ENCODE results near the gene TXNL4A.

The TXNL4A gene

DNA sequence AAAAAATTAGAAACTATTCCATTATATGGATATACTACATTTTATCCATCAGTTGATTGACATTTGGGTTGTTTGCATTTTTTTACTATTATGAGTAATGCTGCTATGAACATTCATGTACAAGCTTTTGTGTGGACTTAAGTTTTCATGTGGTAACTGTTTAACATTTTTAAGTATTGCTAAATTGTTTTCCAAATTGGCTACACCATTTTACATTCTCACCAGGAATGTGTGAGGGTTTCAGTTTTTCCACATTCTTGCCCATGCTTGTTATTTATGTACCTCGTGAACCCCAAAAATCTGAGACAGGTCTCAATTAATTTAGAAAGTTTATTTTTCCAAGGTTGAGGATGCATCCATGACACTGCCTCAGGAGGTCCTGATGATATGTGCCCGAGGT lies 3.1 kb upstream of the TXNL4A start:
- Histone ChIP-seq H3K4me1 (ENCODE audit: control insufficient read depth, insufficient read depth, low read length) (peaks cover 4% of the 10 kb centered on the region; the same call in 1 of the 2 replicates), H3K36me3 (ENCODE audit: control insufficient read depth in 2 of 2, insufficient read depth in 1 of 2, low read length in 2 of 2) (peaks cover 0 to 2% of the 10 kb centered on the region in 2 experiments; a peak in 1 of 3 replicates), H3K27ac (ENCODE audit: extremely low read depth, low read depth, low read length) (no peak overlapping the region), H3K9me3 (ENCODE audit: control insufficient read depth, insufficient read depth, low read depth, low read length) (no peaks in the 10 kb centered on the region), H3K4me3 (ENCODE audit: low read depth, low read length) (no peak overlapping the region)
- TF ChIP-seq GLI2 (tag by site-specific recombination; IDR thresholded peaks at IDR 0.05; ENCODE audit: borderline replicate concordance, low read depth) (no peak), ZNF24 (tag by site-specific recombination; IDR thresholded peaks at IDR 0.05) (no peak), GLIS1 (tag by site-specific recombination; IDR thresholded peaks at IDR 0.05) (no peak), ZNF677 (tag by site-specific recombination; IDR thresholded peaks at IDR 0.05) (no peak)
- ChIA-PET CTCF (no interaction called here), POLR2A (no interaction called here)

GRCh38 chr18:79989195-79989497 lies 783 bp upstream of the TXNL4A start:
- Histone ChIP-seq H3K4me1 (ENCODE audit: control insufficient read depth, insufficient read depth, low read length) (peaks cover 7% of the 10 kb centered on the region), H3K9me3 (ENCODE audit: control insufficient read depth, insufficient read depth, low read depth, low read length) (no peaks in the 10 kb centered on the region), H3K36me3 (ENCODE audit: control insufficient read depth in 2 of 2, insufficient read depth in 1 of 2, low read length in 2 of 2) (peaks cover 20 to 24% of the 10 kb centered on the region in 2 experiments), H3K27ac (ENCODE audit: extremely low read depth, low read depth, low read length) (no peak overlapping the region), H3K4me3 (ENCODE audit: low read depth, low read length) (peak overlapping the region; percentile 82)
- ChIA-PET CTCF (interaction anchor here (0.7 kb wide), 1 partner anchor 50 kb away, joined by 3 read pairs; no protein-coding TSS in a partner anchor), POLR2A (interaction anchor here (0.8 to 2.6 kb wide), 3 partner anchors 32 to 120 kb away, joined by 3 to 10 read pairs (median 6); partner anchors contain the start of genes ADNP2 and RBFA)
- TF ChIP-seq ZNF449 (tag by site-specific recombination; IDR thresholded peaks at IDR 0.05) (no peak), ZNF335 (tag by site-specific recombination; conservative IDR thresholded peaks at IDR 0.05) (peak; percentile 2)

DNA sequence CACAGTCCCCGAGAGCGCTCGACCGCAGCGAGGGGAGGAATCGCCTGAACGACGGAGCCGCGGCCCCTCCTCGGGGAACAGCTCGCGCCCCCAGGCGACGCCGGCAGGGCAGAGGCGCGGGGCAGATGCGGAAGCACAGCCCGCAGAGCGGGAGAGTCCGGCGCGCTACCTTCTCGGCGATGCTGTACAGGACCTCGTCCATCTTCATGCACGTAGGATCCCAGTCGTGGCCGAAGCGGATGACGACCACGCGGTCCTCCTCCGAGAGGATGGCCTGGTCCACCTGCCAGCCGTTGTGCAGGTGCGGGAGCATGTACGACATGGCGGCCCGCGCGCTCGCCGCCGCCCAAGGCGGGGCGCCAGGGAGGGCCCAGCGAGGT lies 302 bp downstream of the TXNL4A start:
- peak overlapping the region; percentile 91 for H3K27ac ChIP-seq (ENCODE audit: extremely low read depth, low read depth, low read length)
- H3K9me3 ChIP-seq (ENCODE audit: control insufficient read depth, insufficient read depth, low read depth, low read length) = no peaks in the 10 kb centered on the region
- H3K36me3 ChIP-seq (ENCODE audit: control insufficient read depth in 2 of 2, insufficient read depth in 1 of 2, low read length in 2 of 2) = peaks cover 21 to 29% of the 10 kb centered on the region in 2 experiments
- peak overlapping the region; percentile 82 for H3K4me3 ChIP-seq (ENCODE audit: low read depth, low read length)
- peaks cover 7% of the 10 kb centered on the region for H3K4me1 ChIP-seq (ENCODE audit: control insufficient read depth, insufficient read depth, low read length)
- CTCF ChIA-PET = interaction anchor here (0.7 kb wide), 1 partner anchor 11 kb away, joined by 3 read pairs; no protein-coding TSS in a partner anchor
- POLR2A ChIA-PET = interaction anchor here (1.0 to 2.6 kb wide), 4 partner anchors 20 to 121 kb away, joined by 3 to 10 read pairs (median 5); partner anchors contain the start of genes ADNP2 and SLC66A2
- TF ChIP-seq ZNF114 (tag by site-specific recombination; IDR thresholded peaks at IDR 0.05) (no peak), ZBTB10 (tag by site-specific recombination; IDR thresholded peaks at IDR 0.05) (peak; percentile 65; the same call in 1 of the 2 replicates), KLF16 (tag by site-specific recombination; IDR thresholded peaks at IDR 0.05) (peak; percentile 47; the same call in 1 of the 2 replicates), KLF9 (tag by site-specific recombination; IDR thresholded peaks at IDR 0.05; ENCODE audit: low read depth) (no peak), SP3 (tag by site-specific recombination; IDR thresholded peaks at IDR 0.05) (peak; percentile 53), ZNF791 (tag by site-specific recombination; IDR thresholded peaks at IDR 0.05) (no peak), WT1 (tag by site-specific recombination; IDR thresholded peaks at IDR 0.05) (0 out of 2 replicates have a peak, but pooled peaks have one; percentile 25), ZBTB7A (tag by site-specific recombination; IDR thresholded peaks at IDR 0.05; ENCODE audit: low read depth) (0 out of 2 replicates have a peak, but pooled peaks have one; percentile 27), ZNF341 (tag by site-specific recombination; IDR thresholded peaks at IDR 0.05; ENCODE audit: low read depth) (peak; percentile 90), CTCF (tag by site-specific recombination; IDR thresholded peaks at IDR 0.05) (peak; percentile 83), GLIS1 (tag by site-specific recombination; IDR thresholded peaks at IDR 0.05) (peak; percentile 21; the same call in 1 of the 2 replicates), ZNF133 (tag by site-specific recombination; IDR thresholded peaks at IDR 0.05) (no peak), ZNF112 (tag by site-specific recombination; IDR thresholded peaks at IDR 0.05) (no peak), ZNF530 (tag by site-specific recombination; IDR thresholded peaks at IDR 0.05; ENCODE audit: low read depth) (no peak), ZNF600 (tag by site-specific recombination; IDR thresholded peaks at IDR 0.05) (peak; percentile 36; the same call in 1 of the 2 replicates), ZNF350 (tag by site-specific recombination; IDR thresholded peaks at IDR 0.05) (no peak)
- TF ChIP-seq, protein P1, sequence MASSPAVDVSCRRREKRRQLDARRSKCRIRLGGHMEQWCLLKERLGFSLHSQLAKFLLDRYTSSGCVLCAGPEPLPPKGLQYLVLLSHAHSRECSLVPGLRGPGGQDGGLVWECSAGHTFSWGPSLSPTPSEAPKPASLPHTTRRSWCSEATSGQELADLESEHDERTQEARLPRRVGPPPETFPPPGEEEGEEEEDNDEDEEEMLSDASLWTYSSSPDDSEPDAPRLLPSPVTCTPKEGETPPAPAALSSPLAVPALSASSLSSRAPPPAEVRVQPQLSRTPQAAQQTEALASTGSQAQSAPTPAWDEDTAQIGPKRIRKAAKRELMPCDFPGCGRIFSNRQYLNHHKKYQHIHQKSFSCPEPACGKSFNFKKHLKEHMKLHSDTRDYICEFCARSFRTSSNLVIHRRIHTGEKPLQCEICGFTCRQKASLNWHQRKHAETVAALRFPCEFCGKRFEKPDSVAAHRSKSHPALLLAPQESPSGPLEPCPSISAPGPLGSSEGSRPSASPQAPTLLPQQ (tag by site-specific recombination; IDR thresholded peaks at IDR 0.05) = peak; percentile 56; the same call in 1 of the 2 replicates
- TF ChIP-seq, protein P2, sequence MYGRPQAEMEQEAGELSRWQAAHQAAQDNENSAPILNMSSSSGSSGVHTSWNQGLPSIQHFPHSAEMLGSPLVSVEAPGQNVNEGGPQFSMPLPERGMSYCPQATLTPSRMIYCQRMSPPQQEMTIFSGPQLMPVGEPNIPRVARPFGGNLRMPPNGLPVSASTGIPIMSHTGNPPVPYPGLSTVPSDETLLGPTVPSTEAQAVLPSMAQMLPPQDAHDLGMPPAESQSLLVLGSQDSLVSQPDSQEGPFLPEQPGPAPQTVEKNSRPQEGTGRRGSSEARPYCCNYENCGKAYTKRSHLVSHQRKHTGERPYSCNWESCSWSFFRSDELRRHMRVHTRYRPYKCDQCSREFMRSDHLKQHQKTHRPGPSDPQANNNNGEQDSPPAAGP (tag by site-specific recombination; IDR thresholded peaks at IDR 0.05) = no peak; the same call in 1 of the 2 replicates

Data from HEK293 (cell line).